ENCODE results near the gene SLC24A3.

DNA sequence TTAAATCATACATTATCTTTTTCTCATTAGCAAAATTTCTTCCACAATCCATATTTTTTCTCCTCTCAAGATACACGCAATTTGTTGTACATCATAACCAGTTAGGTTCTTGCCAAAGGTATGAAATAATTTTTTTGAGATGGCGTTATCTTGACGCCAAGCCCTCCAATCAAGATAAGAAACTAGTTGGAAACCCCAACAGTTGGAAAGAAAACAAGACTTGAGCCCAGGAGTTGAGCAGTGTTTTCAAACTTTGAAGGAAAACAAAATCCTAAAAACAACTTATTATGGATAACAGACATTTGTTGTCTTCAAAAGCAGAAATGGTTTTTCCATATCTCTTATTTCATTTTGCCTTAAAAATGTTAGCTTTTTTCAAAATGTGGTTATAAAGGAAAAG lies 184.8 kb downstream of the SLC24A3 start:
- TF ChIP-seq, protein P1, sequence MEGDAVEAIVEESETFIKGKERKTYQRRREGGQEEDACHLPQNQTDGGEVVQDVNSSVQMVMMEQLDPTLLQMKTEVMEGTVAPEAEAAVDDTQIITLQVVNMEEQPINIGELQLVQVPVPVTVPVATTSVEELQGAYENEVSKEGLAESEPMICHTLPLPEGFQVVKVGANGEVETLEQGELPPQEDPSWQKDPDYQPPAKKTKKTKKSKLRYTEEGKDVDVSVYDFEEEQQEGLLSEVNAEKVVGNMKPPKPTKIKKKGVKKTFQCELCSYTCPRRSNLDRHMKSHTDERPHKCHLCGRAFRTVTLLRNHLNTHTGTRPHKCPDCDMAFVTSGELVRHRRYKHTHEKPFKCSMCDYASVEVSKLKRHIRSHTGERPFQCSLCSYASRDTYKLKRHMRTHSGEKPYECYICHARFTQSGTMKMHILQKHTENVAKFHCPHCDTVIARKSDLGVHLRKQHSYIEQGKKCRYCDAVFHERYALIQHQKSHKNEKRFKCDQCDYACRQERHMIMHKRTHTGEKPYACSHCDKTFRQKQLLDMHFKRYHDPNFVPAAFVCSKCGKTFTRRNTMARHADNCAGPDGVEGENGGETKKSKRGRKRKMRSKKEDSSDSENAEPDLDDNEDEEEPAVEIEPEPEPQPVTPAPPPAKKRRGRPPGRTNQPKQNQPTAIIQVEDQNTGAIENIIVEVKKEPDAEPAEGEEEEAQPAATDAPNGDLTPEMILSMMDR (IDR thresholded peaks at IDR 0.05), result no peak
- TF ChIP-seq POLR2A (IDR thresholded peaks at IDR 0.05), result no peak
